Stimulated activated naive CD8-positive, alpha-beta T cell treated with anti-CD3 and anti-CD28 coated beads, Interleukin-15, Interleukin-2, amounts not matched to agents 100 U/mL and 50 U/mL, for 24 hours (primary cell): ENCODE data around the gene DHRS12.

Experiments used
- ATAC-seq: fragments of 150-1000 bp; cut with Tn5 transposase; one replicate; pipeline ENCODE4 v1.10.0; 2021
- DNase-seq: peaks from one replicate; pipeline ENCODE4 v3.0.0; 2021

Gene DHRS12

GRCh38 chr13:51803422-51804294, at the start of gene DHRS12:
Gene DHRS12 (minus strand): TSS chr13:51804163. CDS start chr13:51799659, 4,504 bp downstream.
- DNase-seq: peak; percentile 88

GRCh38 chr13:51849145-51850101, 45.5 kb upstream of the DHRS12 start:
- DNase-seq (peak; percentile 63), ATAC-seq (no peak)

More at GRCh38 chr13:51803422-51804294, at the start of gene DHRS12:
- ATAC-seq: peak; percentile 74

- DNase-seq (no peak), ATAC-seq (no peak)
These were observed 44.7 kb upstream of the DHRS12 start for GRCh38 chr13:51848674-51849073.

- ATAC-seq: no peak
- DNase-seq: no peak
These were observed 42.8 kb upstream of the DHRS12 start for GRCh38 chr13:51846756-51847155.

- DNase-seq: no peak
- no peak for ATAC-seq
These were observed 41.8 kb upstream of the DHRS12 start for GRCh38 chr13:51845574-51846318.

GRCh38 chr13:51844862-51845573, 41.1 kb upstream of the DHRS12 start, which contains the start of gene TMEM272:
Gene TMEM272 (minus strand): TSS chr13:51845177. CDS start chr13:51838530, 6,647 bp downstream.
- ATAC-seq: peak; percentile 69

GRCh38 chr13:51843529-51843928, 39.6 kb upstream of the DHRS12 start:
- DNase-seq: no peak
- no peak for ATAC-seq

More at GRCh38 chr13:51844862-51845573, 41.1 kb upstream of the DHRS12 start, which contains the start of gene TMEM272:
- DNase-seq: peak; percentile 80

- DNase-seq (no peak), ATAC-seq (no peak)
These were observed 37.8 kb upstream of the DHRS12 start for GRCh38 chr13:51841732-51842131.

- ATAC-seq (no peak), DNase-seq (no peak)
These were observed 37.0 kb upstream of the DHRS12 start for GRCh38 chr13:51840917-51841316.

- ATAC-seq (no peak), DNase-seq (no peak)
These were observed 36.0 kb upstream of the DHRS12 start for GRCh38 chr13:51839711-51840540.

GRCh38 chr13:51838240-51838846, 34.4 kb upstream of the DHRS12 start:
- ATAC-seq (peak; percentile 91), DNase-seq (no peak)

GRCh38 chr13:51837016-51837415, 33.1 kb upstream of the DHRS12 start:
- DNase-seq (no peak), ATAC-seq (no peak)

GRCh38 chr13:51834581-51835171, 30.7 kb upstream of the DHRS12 start:
- DNase-seq (no peak), ATAC-seq (no peak)

- DNase-seq (no peak), ATAC-seq (no peak)
These were observed 30.0 kb upstream of the DHRS12 start for GRCh38 chr13:51833980-51834379.

GRCh38 chr13:51832471-51833152, 28.6 kb upstream of the DHRS12 start:
- DNase-seq (no peak), ATAC-seq (peak; percentile 96)

GRCh38 chr13:51831519-51831918, 27.6 kb upstream of the DHRS12 start:
- ATAC-seq (no peak), DNase-seq (no peak)

GRCh38 chr13:51829568-51829899, 25.6 kb upstream of the DHRS12 start:
- ATAC-seq (no peak), DNase-seq (no peak)

GRCh38 chr13:51828730-51829567, 25.0 kb upstream of the DHRS12 start:
- no peak for DNase-seq

More at GRCh38 chr13:51828730-51829567, 25.0 kb upstream of the DHRS12 start:
- ATAC-seq: no peak
